ENCODE results near the gene MYO9A.
"Not testable (repeated sequence)": the region's sequence is repeated elsewhere in the genome, so short reads cannot be mapped to it uniquely, and the experiment has no call there.

The MYO9A gene

GRCh38 chr15:72096796-72097195 is 21.2 kb downstream of the MYO9A start:
- H3K4me1 ChIP-seq (ENCODE audit: control insufficient read depth in 1 of 2, insufficient read depth in 2 of 2, low read length in 2 of 2) = no peaks in the 10 kb centered on the region
- no peaks in the 10 kb centered on the region for H3K27me3 ChIP-seq (ENCODE audit: control insufficient read depth in 1 of 2, insufficient read depth in 2 of 2, low read length in 2 of 2)
- no peak overlapping the region for H3K9ac ChIP-seq (ENCODE audit: low read depth in 1 of 2, low read length in 2 of 2)
- no peak overlapping the region for H3K27ac ChIP-seq (ENCODE audit: low read depth, low read length)
- H3K9me3 ChIP-seq (ENCODE audit: control insufficient read depth in 1 of 2, low read length in 2 of 2) = no peaks in the 10 kb centered on the region
- no peak overlapping the region for H3K4me3 ChIP-seq (ENCODE audit: low read depth in 1 of 2, low read length in 2 of 2)
- no peaks in the 10 kb centered on the region for H3K36me3 ChIP-seq (ENCODE audit: control insufficient read depth in 1 of 2, insufficient read depth in 2 of 2, low read length in 2 of 2)

GRCh38 chr15:72092691-72093090 is 25.3 kb downstream of the MYO9A start:
- no peaks in the 10 kb centered on the region for H3K4me1 ChIP-seq (ENCODE audit: control insufficient read depth in 1 of 2, insufficient read depth in 2 of 2, low read length in 2 of 2)
- no peak overlapping the region for H3K4me3 ChIP-seq (ENCODE audit: low read depth in 1 of 2, low read length in 2 of 2)
- no peaks in the 10 kb centered on the region for H3K36me3 ChIP-seq (ENCODE audit: control insufficient read depth in 1 of 2, insufficient read depth in 2 of 2, low read length in 2 of 2)
- H3K9ac ChIP-seq (ENCODE audit: low read depth in 1 of 2, low read length in 2 of 2) = no peak overlapping the region
- H3K9me3 ChIP-seq (ENCODE audit: control insufficient read depth in 1 of 2, low read length in 2 of 2) = no peaks in the 10 kb centered on the region
- H3K27ac ChIP-seq (ENCODE audit: low read depth, low read length) = no peak overlapping the region
- H3K27me3 ChIP-seq (ENCODE audit: control insufficient read depth in 1 of 2, insufficient read depth in 2 of 2, low read length in 2 of 2) = no peaks in the 10 kb centered on the region

- H3K36me3 ChIP-seq (ENCODE audit: control insufficient read depth in 1 of 2, insufficient read depth in 2 of 2, low read length in 2 of 2) = no peaks in the 10 kb centered on the region
- H3K4me3 ChIP-seq (ENCODE audit: low read depth in 1 of 2, low read length in 2 of 2) = no peak overlapping the region
- H3K27me3 ChIP-seq (ENCODE audit: control insufficient read depth in 1 of 2, insufficient read depth in 2 of 2, low read length in 2 of 2) = no peaks in the 10 kb centered on the region
- no peak overlapping the region for H3K9ac ChIP-seq (ENCODE audit: low read depth in 1 of 2, low read length in 2 of 2)
- H3K27ac ChIP-seq (ENCODE audit: low read depth, low read length) = no peak overlapping the region
- peaks cover 0 to 3% of the 10 kb centered on the region in 2 donors for H3K9me3 ChIP-seq (ENCODE audit: control insufficient read depth in 1 of 2, low read length in 2 of 2)
- no peaks in the 10 kb centered on the region for H3K4me1 ChIP-seq (ENCODE audit: control insufficient read depth in 1 of 2, insufficient read depth in 2 of 2, low read length in 2 of 2)
These were observed 25.9 kb downstream of the MYO9A start for GRCh38 chr15:72092006-72092405.

GRCh38 chr15:72086920-72087648 is 30.9 kb downstream of the MYO9A start:
- no peaks in the 10 kb centered on the region for H3K36me3 ChIP-seq (ENCODE audit: control insufficient read depth in 1 of 2, insufficient read depth in 2 of 2, low read length in 2 of 2)
- no peak overlapping the region for H3K9ac ChIP-seq (ENCODE audit: low read depth in 1 of 2, low read length in 2 of 2)
- no peak overlapping the region for H3K27ac ChIP-seq (ENCODE audit: low read depth, low read length)
- no peaks in the 10 kb centered on the region for H3K4me1 ChIP-seq (ENCODE audit: control insufficient read depth in 1 of 2, insufficient read depth in 2 of 2, low read length in 2 of 2)
- no peaks in the 10 kb centered on the region for H3K27me3 ChIP-seq (ENCODE audit: control insufficient read depth in 1 of 2, insufficient read depth in 2 of 2, low read length in 2 of 2)
- H3K9me3 ChIP-seq (ENCODE audit: control insufficient read depth in 1 of 2, low read length in 2 of 2) = peaks cover 0 to 3% of the 10 kb centered on the region in 2 donors
- H3K4me3 ChIP-seq (ENCODE audit: low read depth in 1 of 2, low read length in 2 of 2) = no peak overlapping the region

- H3K9me3 ChIP-seq (ENCODE audit: control insufficient read depth in 1 of 2, low read length in 2 of 2) = peaks cover 0 to 3% of the 10 kb centered on the region in 2 donors
- no peak overlapping the region for H3K9ac ChIP-seq (ENCODE audit: low read depth in 1 of 2, low read length in 2 of 2)
- no peaks in the 10 kb centered on the region for H3K36me3 ChIP-seq (ENCODE audit: control insufficient read depth in 1 of 2, insufficient read depth in 2 of 2, low read length in 2 of 2)
- no peaks in the 10 kb centered on the region for H3K4me1 ChIP-seq (ENCODE audit: control insufficient read depth in 1 of 2, insufficient read depth in 2 of 2, low read length in 2 of 2)
- H3K27me3 ChIP-seq (ENCODE audit: control insufficient read depth in 1 of 2, insufficient read depth in 2 of 2, low read length in 2 of 2) = no peaks in the 10 kb centered on the region
- no peak overlapping the region for H3K4me3 ChIP-seq (ENCODE audit: low read depth in 1 of 2, low read length in 2 of 2)
- H3K27ac ChIP-seq (ENCODE audit: low read depth, low read length) = no peak overlapping the region
These were observed 31.8 kb downstream of the MYO9A start for GRCh38 chr15:72086010-72086697.

GRCh38 chr15:72082176-72082575 is 35.8 kb downstream of the MYO9A start:
- Histone ChIP-seq H3K9ac (ENCODE audit: low read depth in 1 of 2, low read length in 2 of 2) (no peak overlapping the region), H3K27ac (ENCODE audit: low read depth, low read length) (no peak overlapping the region), H3K9me3 (ENCODE audit: control insufficient read depth in 1 of 2, low read length in 2 of 2) (peaks cover 0 to 2% of the 10 kb centered on the region in 2 donors), H3K4me3 (ENCODE audit: low read depth in 1 of 2, low read length in 2 of 2) (no peak overlapping the region), H3K27me3 (ENCODE audit: control insufficient read depth in 1 of 2, insufficient read depth in 2 of 2, low read length in 2 of 2) (no peaks in the 10 kb centered on the region), H3K36me3 (ENCODE audit: control insufficient read depth in 1 of 2, insufficient read depth in 2 of 2, low read length in 2 of 2) (no peaks in the 10 kb centered on the region), H3K4me1 (ENCODE audit: control insufficient read depth in 1 of 2, insufficient read depth in 2 of 2, low read length in 2 of 2) (no peaks in the 10 kb centered on the region)

GRCh38 chr15:72078887-72079286 is 39.1 kb downstream of the MYO9A start:
- H3K36me3 ChIP-seq (ENCODE audit: control insufficient read depth in 1 of 2, insufficient read depth in 2 of 2, low read length in 2 of 2) = no peaks in the 10 kb centered on the region
- H3K27ac ChIP-seq (ENCODE audit: low read depth, low read length) = no peak overlapping the region
- no peaks in the 10 kb centered on the region for H3K27me3 ChIP-seq (ENCODE audit: control insufficient read depth in 1 of 2, insufficient read depth in 2 of 2, low read length in 2 of 2)
- no peak overlapping the region for H3K4me3 ChIP-seq (ENCODE audit: low read depth in 1 of 2, low read length in 2 of 2)
- no peaks in the 10 kb centered on the region for H3K9me3 ChIP-seq (ENCODE audit: control insufficient read depth in 1 of 2, low read length in 2 of 2)
- no peaks in the 10 kb centered on the region for H3K4me1 ChIP-seq (ENCODE audit: control insufficient read depth in 1 of 2, insufficient read depth in 2 of 2, low read length in 2 of 2)
- H3K9ac ChIP-seq (ENCODE audit: low read depth in 1 of 2, low read length in 2 of 2) = no peak overlapping the region

- Histone ChIP-seq H3K27me3 (ENCODE audit: control insufficient read depth in 1 of 2, insufficient read depth in 2 of 2, low read length in 2 of 2) (no peaks in the 10 kb centered on the region), H3K9ac (ENCODE audit: low read depth in 1 of 2, low read length in 2 of 2) (no peak overlapping the region), H3K4me3 (ENCODE audit: low read depth in 1 of 2, low read length in 2 of 2) (no peak overlapping the region), H3K27ac (ENCODE audit: low read depth, low read length) (no peak overlapping the region), H3K4me1 (ENCODE audit: control insufficient read depth in 1 of 2, insufficient read depth in 2 of 2, low read length in 2 of 2) (no peaks in the 10 kb centered on the region), H3K9me3 (ENCODE audit: control insufficient read depth in 1 of 2, low read length in 2 of 2) (no peaks in the 10 kb centered on the region), H3K36me3 (ENCODE audit: control insufficient read depth in 1 of 2, insufficient read depth in 2 of 2, low read length in 2 of 2) (no peaks in the 10 kb centered on the region)
These were observed 40.0 kb downstream of the MYO9A start for GRCh38 chr15:72077950-72078349.

- Histone ChIP-seq H3K9ac (ENCODE audit: low read depth in 1 of 2, low read length in 2 of 2) (no peak overlapping the region), H3K36me3 (ENCODE audit: control insufficient read depth in 1 of 2, insufficient read depth in 2 of 2, low read length in 2 of 2) (no peaks in the 10 kb centered on the region), H3K27ac (ENCODE audit: low read depth, low read length) (no peak overlapping the region), H3K4me1 (ENCODE audit: control insufficient read depth in 1 of 2, insufficient read depth in 2 of 2, low read length in 2 of 2) (no peaks in the 10 kb centered on the region), H3K27me3 (ENCODE audit: control insufficient read depth in 1 of 2, insufficient read depth in 2 of 2, low read length in 2 of 2) (no peaks in the 10 kb centered on the region), H3K4me3 (ENCODE audit: low read depth in 1 of 2, low read length in 2 of 2) (no peak overlapping the region), H3K9me3 (ENCODE audit: control insufficient read depth in 1 of 2, low read length in 2 of 2) (no peaks in the 10 kb centered on the region)
These were observed 43.5 kb downstream of the MYO9A start for GRCh38 chr15:72074335-72075060.

- H3K27me3 ChIP-seq (ENCODE audit: control insufficient read depth in 1 of 2, insufficient read depth in 2 of 2, low read length in 2 of 2); H3K4me1 ChIP-seq (ENCODE audit: control insufficient read depth in 1 of 2, insufficient read depth in 2 of 2, low read length in 2 of 2); H3K4me3 ChIP-seq (ENCODE audit: low read depth in 1 of 2, low read length in 2 of 2); H3K36me3 ChIP-seq (ENCODE audit: control insufficient read depth in 1 of 2, insufficient read depth in 2 of 2, low read length in 2 of 2); H3K27ac ChIP-seq (ENCODE audit: low read depth, low read length); H3K9me3 ChIP-seq (ENCODE audit: control insufficient read depth in 1 of 2, low read length in 2 of 2); H3K9ac ChIP-seq (ENCODE audit: low read depth in 1 of 2, low read length in 2 of 2): not testable (repeated sequence)
These were observed 46.5 kb downstream of the MYO9A start for GRCh38 chr15:72071448-72071825.

Data from duodenal mucosa (tissue), 2 donors.